ENCODE data around the gene ZBTB24. TPM values are rescaled to one million over a fixed set of nuclear protein-coding genes. Genes with fewer than 3 reads are reported as not detected.

The ZBTB24 gene
- total RNA-seq, 1 experiment from 2014 or later, result 27.3 TPM

GRCh38 chr6:109428889-109429477 is 54.0 kb downstream of the ZBTB24 start:
- no peaks in the 10 kb centered on the region for H3K4me1 Mint-ChIP-seq
- H3K4me3 Mint-ChIP-seq, result no peak overlapping the region
- H3K79me1 ChIP-seq (ENCODE audit: insufficient read depth, low read depth, low read length, poor library complexity, severe bottlenecking), result no peaks in the 10 kb centered on the region
- no peaks in the 10 kb centered on the region for H3K79me2 ChIP-seq (ENCODE audit: insufficient read depth, low read length)
- H3K27ac Mint-ChIP-seq, result no peak overlapping the region
- H3K27ac ChIP-seq (ENCODE audit: insufficient read length, low read depth, low read length), result no peak overlapping the region
- H3K9me3 ChIP-seq (ENCODE audit: control insufficient read depth, low read depth, low read length), result no peaks in the 10 kb centered on the region
- H3K23ac ChIP-seq (ENCODE audit: insufficient read length, low read depth, low read length), result no peak overlapping the region
- H2BK12ac ChIP-seq (ENCODE audit: insufficient read length, low read depth, low read length), result no peak overlapping the region
- H2BK5ac ChIP-seq (ENCODE audit: insufficient read length, low read length), result no peak overlapping the region
- H3K4ac ChIP-seq (ENCODE audit: low read depth, low read length), result no peak overlapping the region
- no peak overlapping the region for H4K91ac ChIP-seq (ENCODE audit: insufficient read length, low read depth, low read length)
- H3T11ph ChIP-seq (ENCODE audit: low read length), result no peak overlapping the region
- no peaks in the 10 kb centered on the region for H4K20me1 ChIP-seq (ENCODE audit: control insufficient read depth, insufficient read depth, insufficient read length)
- H2AK5ac ChIP-seq (ENCODE audit: insufficient read length, low read length), result no peak overlapping the region
- no peak overlapping the region for H3K56ac ChIP-seq (ENCODE audit: insufficient read length, low read depth, low read length)
- peaks cover 2% of the 10 kb centered on the region for H3K27me3 Mint-ChIP-seq (ENCODE audit: low read depth)
- no peak overlapping the region for H2BK120ac ChIP-seq (ENCODE audit: low read depth, low read length, poor library complexity, severe bottlenecking)
- no peak for DNase-seq
- H3K36me3 Mint-ChIP-seq (ENCODE audit: insufficient read depth in 1 of 3, low read depth in 3 of 3), result no peaks in the 10 kb centered on the region
- no peak overlapping the region for H2BK20ac ChIP-seq (ENCODE audit: low read depth, low read length, poor library complexity, severe bottlenecking)
- no peaks in the 10 kb centered on the region for H3K23me2 ChIP-seq (ENCODE audit: insufficient read length, low read depth, low read length, poor library complexity, severe bottlenecking)
- H3K27me3 ChIP-seq (ENCODE audit: insufficient read depth, low read length), result no peaks in the 10 kb centered on the region
- H3K14ac ChIP-seq (ENCODE audit: insufficient read depth, low read length), result no peak overlapping the region
- no peak overlapping the region for H3K9ac ChIP-seq (ENCODE audit: extremely low read depth, insufficient read length, low read length)
- no peaks in the 10 kb centered on the region for H3K9me3 Mint-ChIP-seq
- H3K4me2 ChIP-seq (ENCODE audit: insufficient read depth, insufficient read length, low read length), result no peak overlapping the region
- no peak overlapping the region for H4K5ac ChIP-seq (ENCODE audit: insufficient read length, low read depth, low read length)
- TF ChIP-seq CTCF (conservative IDR thresholded peaks at IDR 0.05), result no peak
- no peak overlapping the region for H3K18ac ChIP-seq (ENCODE audit: insufficient read length, low read depth, low read length)
- no peak overlapping the region for H2BK15ac ChIP-seq (ENCODE audit: low read depth, low read length)
- no peak overlapping the region for H2AFZ ChIP-seq (ENCODE audit: low read length)
- WGBS (ENCODE audit: extremely low coverage, insufficient read length, low lambda C conversion rate), result no CpG with 5 or more reads among the region's 7 CpGs
- no peak overlapping the region for H4K8ac ChIP-seq (replicated peaks; ENCODE audit: insufficient read length, low read depth, low read length)
- no peaks in the 10 kb centered on the region for H3K4me1 ChIP-seq (ENCODE audit: insufficient read depth, low read length)

All from H9 (cell line).